HG03045 (cell line): Measurements from ENCODE around the gene ASTL.
A peak's percentile ranks its signal among the peaks of the same experiment; 100 is the strongest.
"Not testable (repeated sequence)": the region's sequence is repeated elsewhere in the genome, so short reads cannot be mapped to it uniquely, and the experiment has no call there.

Source experiments
- ATAC-seq: cut with Tn5 transposase; IDR thresholded peaks from one replicate; pipeline ENCODE4 v1.9.1; 2021; ENCODE audit warnings: mild to moderate bottlenecking, moderate library complexity; ENCODE audit not compliant: unreplicated experiment

The ASTL gene

DNA sequence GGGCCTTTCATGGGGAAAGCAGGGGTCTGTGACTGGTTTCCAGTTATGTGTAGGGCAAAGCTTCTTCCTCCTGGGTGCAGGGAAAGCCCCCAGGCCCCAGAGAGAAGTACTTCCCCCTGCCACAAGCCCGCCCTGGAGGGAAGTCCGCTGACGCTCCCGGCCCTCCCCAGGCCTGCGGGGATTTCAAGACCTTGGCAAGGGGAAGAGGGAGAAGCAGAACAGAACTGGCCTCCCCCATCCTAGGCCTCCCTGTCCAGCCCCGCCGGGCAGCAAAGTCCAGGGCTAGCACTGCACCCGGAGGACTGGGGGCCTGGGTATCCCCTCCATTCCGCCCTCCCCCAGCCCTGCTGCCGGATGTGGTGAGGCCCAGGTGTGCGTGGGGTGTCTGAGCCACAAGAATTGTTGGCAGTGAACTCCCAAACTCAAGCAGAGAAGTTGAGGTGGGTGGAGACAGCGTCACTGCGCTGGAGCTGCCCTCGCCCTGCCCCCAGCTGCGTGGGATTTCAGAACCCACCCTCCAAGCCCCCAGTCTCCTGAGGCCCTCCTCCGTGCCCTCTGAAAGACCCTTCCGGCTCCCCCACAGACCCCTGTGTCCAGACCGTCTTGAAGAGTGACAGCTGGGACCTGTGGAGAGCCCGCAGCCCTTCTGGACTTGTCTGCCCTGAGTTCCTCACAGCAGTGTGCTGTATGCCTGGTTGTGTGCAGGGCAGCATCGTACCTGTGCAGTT is 8.0 kb upstream of the ASTL start:
- peak; percentile 23 for ATAC-seq

DNA sequence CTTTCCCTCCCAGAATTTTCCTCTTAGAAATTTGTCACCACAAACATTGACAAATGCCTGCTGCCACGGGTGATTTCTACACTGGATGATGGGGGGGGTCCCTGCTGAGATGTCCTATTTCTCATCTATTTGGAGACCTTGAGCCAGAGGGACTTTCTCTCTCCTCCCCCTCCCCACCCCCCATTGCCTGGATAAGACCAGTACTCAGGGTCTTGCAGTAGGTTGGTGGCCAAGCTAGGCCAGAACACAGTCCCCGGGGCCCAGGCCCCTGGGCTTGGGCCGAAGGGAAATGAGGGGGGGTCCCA is 7.5 kb upstream of the ASTL start:
- no peak for ATAC-seq

DNA sequence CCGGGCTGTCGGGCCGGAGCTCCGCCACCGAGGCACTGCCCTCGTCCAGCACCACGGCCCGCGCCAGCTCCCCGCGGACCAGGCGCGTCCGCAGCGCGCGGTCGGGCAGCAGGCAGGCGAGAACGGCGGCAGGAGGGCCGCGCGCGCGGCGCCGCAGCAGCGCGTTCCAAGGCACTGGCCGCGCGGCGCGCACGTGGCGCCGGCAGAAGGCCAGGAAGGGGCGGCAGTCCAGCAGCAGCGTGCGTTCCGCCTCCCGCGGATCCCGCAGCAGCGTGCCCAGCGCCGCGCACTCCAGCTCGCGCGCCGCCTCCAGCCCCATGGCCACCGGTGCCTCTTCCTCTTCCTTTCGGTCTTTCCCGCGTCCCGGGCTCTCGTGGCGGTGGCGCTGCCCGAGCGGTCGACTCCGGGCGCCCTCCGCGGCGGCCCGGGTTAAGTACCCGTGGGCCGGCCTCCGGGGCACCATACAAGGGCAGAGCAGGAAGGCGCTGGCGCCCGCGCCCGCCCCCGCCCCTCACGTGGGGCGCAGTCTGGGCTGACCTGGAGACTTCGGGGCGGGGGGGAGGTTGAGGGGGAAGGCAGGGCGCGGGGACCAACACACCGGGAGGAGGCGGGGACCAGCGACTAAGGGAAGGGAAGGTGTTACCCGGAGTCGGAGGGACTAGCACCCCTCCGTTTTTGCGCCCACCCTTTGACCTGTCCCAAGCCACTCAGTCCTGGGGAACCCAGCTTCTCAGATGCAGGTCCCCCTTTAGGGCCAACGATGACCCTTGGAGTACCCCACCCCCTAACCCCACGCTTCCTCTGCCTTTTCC is 6.9 kb upstream of the ASTL start, which contains the start of gene DUSP2:
TSS of gene DUSP2 (minus strand) at position 405 of the 812 bp plus-strand sequence. CDS start at position 319, 86 bp downstream.
- peak; percentile 60 for ATAC-seq

DNA sequence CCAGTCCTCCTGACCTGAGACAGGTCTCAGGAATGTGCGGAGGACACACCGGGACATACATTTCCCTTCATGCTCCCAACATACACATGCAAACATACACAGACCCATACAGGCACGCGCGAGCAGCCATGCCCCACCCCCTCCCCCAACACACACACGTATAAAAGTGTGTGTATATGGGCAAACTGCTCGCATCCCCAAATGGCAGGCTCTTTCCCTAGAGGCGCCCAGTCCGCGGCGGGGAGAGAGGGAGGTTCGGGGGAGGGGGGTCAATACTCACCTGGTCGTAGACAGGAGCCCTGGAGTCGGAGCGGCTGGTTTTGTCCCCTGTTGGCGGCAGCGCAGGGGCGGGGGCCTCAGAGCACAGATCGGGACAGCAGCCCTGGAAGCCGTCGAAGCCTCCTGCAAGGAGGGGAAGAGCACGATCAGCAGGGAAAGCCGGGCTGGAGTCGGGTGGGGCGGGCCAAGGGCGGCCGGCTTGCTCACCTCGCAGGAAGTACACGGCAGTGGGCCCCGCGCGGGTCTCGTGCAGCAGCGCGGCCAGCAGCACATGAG is 6.3 kb upstream of the ASTL start:
- no peak for ATAC-seq

DNA sequence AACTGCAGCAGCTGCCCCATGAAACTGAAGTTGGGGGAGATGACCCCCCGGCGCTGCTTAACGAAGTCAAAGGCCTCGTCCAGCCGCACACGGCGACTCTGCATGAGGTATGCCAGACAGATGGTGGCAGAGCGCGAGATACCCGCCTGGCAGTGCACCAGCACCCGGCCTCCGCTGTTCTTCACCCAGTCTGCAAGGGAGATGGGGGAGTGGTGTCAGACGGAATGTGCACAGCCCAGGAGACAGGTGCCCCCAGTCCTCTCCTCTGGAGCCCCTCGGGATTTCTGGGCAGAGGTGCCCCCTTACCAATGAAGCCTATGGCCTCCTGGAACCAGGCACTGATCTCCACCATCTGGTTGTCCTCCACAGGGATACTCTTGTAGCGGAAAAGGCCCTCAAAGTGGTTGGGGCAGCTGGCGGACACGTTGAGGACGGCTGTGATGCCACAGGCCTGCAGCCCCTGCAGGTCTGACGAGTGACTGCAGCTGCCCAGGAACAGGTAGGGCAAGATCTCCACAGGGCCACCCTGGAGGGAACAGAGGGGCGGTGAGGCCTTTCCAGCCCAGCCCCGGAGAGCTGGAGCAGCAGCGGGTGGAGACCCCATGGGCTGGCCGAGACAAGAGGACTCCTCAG is 5.7 kb upstream of the ASTL start:
- ATAC-seq: no peak

DNA sequence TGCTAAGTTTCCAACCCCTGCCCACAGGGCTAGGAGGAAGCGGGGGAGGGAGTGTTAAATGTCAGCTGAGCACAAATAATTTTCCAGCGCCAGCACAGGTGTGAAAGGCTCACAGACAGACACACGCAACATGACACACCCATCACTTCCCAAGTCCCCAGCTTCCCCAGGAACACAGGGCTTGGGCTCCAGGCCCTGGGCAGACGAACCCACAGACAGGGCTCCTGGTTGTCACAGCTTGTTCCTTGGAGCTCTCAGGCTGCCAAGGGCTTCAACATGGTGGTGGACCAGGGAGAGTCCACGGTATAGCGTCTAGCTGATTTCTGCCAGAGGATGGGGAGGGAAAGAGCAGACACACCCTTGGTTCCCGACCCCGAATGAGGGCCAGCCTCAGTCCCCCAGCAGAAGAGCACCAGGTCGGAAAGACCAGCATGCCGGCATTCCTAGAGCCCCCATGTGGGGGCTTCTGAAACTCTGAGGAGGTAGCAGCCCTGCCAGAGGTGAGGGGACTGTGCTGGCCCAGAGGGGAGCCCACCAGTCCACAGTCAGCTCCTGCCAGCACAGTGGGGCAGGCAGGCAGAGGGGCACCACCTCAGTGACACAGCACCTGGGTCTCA is 5.0 kb upstream of the ASTL start:
- ATAC-seq: no peak

DNA sequence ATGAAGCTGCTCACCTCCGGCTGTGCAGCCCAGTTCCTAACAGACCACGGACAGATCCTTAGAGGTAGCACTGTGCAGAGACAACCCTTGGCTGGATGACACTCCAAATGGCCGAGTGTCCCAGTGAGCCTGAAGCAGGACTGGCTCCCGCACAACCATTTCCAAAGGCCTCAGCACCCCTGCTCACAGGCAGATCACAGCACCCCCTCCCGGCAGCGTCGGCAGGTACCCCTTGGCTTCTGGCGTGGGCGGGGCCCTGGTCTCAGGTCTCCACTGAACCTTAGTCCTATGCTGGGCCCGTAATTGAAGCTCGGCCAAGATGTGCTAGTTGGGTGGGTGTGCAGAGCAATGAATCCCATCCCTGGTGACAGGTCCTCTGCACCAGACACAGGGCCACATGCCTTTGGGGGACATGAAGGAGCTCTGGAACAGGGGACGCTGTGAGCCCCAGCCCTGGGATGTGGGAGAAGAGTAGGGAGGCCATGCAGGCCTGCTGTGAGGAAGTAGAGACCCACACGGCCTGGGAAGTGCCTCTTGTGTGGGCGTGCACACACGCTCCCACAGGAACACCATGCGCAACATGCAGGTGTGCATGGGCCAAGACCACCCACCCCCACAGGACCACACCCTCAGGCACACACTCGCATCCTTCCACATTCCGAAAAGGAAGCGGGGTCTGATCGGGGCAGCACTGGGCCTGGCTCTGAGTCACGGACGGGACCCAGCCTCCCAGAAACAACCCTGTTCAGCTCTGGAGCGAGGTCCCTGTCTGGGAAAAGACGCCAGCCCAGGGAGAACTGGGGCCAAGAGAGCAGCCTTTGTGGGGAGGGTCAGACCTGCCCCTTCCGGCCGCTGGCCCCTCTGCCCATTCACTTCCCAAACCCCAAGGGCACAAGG is 4.2 kb upstream of the ASTL start:
- no peak for ATAC-seq

DNA sequence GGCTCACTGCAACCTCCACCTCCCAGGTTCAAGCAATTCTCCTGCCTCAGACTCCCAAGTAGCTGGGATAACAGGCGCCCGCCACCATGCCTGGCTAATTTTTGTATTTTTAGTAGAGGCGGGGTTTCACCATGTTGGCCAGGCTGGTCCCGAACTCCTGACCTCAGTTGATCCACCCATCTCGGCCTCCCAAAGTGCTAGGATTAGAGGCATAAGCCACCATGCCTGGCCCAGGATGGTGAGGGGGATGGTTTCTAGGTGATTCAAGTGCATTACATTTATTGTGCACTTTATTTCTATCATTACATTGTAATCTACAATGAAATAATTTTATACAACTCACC is 3.3 kb upstream of the ASTL start:
- ATAC-seq: not testable (repeated sequence)

DNA sequence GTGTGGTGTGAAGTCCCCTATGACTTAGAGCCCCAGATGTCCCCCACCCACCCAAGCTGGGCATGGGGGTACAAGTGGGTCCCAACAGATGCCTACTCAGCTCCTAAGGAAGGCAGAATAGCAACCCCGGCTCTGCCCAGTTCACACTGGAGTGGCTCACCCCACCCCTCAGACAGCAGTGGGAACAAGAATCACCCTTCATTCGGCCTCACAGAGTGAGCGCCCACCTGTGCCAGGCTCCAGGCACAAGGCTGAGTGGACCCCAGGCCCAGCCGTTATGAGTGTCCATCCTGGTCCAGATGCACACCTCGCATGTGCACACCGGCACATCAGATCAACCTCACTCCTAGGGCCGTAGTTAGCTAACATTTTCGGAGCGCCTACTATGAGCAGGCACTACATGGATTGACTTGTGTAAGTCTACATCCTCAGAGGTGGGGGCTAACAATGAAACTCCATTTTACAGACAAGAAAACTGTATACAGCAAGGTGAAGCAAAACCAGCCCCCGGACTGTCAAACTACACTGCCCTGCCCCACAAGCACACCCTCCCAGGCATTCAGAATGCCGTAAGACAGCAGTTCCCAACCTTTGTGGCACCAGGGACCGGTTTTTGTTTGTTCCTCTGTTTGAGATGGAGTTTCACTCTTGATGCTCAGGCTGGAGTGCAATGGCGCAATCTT is 2.8 kb upstream of the ASTL start:
- no peak for ATAC-seq

DNA sequence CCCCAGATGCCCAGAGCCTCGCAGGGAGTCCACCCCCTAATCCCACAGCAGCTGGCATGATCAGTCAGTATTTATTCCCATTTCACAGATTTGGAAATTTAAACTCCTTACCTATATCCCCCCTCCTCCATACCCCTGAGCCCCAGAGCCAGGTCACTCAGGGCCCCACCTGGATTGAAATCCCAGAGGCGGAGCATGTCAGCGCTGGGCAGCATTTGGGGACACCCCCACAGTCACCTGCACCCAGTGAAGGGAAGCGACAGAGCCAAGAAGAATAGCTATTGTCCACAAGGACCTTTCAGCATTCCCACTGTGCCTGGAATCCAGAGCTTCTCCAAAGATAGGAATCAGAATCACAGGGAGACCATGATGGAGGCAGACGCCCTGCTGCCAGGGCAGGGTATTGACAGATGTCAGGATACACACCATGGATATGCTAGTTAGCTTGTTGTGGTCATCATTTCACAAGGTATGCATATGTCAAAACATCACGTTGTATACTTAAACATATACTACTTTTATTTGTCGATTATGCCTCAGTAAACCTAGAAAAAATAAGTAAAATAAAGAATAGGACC is 968 bp upstream of the ASTL start:
- ATAC-seq: no peak

DNA sequence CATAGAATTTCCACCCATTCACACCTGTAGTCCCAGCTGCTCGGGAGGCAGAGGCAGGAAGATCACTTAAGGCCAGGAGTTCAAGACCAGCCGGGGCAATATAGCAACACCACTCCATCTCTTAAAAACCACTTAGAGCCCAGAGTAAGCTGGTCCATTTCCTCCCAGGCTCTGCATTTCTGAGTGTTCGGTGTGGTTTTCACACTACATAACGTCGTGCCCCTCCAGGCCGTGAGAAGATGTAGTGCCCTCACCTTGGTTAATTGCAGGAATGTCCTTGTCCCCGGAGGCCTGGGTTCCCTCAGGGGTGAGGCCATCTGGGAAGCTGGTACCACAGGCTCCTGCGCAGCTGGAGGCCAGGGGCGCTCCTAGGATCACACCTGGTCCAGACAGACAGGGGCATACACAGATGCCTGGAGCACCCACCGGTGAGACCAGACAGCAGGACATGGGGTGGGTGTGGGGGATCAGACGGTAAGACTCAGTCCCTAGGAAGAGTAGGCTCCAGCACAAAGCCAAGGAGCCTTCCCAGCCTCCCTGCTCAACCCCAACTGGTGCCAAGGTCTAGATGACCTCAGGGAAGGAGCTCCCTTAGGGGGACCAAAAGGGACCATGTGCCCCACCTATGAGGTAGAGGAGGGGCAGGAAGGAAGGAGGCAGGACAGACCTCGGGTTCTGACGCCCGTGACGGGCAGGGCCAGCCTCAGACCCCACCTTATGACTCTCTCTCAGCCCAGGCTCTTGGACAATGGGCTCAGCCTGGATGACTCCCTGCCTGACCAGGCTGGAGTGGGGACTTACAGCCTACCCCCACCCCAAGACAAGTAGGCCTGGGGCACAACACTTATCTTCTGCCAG is 752 bp downstream of the ASTL start:
- no peak for ATAC-seq

DNA sequence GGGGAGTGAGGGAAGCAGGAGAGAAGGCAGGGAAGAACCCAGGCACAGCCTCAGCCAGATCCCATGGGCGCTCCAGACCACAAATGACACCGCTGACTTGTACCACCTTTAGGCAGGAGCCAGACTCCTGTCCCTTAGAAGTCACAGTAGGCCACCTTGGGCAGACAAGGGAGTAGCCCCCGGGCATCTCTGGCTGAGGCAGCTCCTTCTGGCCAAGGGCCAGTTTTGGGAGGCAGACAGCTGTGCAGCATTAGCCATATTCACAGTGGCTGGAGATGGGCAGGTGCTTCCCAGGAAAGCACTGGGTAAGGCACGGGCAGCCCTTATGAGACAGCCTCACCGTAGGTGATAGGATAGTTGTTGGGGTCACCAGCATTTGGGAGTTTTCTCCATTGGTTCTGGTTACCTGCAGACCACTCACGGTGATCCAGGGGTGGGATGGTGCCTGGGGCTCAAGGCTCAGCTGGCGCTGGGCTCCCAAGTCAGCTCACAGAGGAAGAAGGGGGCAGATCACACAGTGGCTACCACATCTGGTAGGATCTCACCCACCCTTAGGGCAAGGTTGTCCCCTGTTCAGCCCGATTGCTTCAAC is 2.1 kb downstream of the ASTL start:
- no peak for ATAC-seq

DNA sequence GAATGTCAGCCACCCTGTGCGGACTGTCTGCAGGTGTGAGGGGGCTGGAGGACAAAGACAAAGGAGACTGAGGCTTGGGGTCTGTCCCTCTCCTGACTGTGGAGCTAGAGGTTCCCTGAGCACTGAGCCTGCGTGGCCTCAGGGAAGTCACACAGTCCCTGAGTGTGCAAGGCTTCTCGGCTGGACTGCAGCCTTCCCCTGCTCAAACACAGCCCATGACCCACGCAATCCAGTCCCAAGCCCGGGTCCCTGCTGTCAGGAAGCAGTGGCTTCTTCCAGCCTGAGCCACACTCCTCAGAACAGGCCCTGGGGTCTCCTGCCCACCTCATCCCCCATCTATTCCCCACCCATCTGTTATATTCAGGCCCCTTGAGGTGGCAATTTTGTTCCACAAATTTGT is 2.7 kb downstream of the ASTL start:
- no peak for ATAC-seq

DNA sequence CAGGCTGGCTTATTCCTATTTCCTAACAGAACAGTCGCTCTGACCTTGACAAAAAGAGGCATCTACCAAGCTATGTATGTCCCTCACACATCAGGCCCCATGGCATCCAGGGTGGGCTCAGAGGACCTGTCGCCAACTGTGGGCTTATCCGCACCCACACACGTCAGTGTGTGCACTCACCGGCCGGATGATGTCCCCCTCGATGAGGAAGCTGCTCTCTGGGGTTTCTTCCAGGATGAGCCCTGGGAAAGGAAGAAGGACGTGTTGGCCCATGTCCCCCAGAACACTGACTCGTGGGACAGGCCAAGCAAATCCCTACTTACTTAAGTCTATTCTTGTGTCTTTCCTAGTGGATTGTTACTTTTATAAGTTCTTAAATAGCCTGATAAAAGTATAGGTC is 3.1 kb downstream of the ASTL start:
- ATAC-seq: no peak

DNA sequence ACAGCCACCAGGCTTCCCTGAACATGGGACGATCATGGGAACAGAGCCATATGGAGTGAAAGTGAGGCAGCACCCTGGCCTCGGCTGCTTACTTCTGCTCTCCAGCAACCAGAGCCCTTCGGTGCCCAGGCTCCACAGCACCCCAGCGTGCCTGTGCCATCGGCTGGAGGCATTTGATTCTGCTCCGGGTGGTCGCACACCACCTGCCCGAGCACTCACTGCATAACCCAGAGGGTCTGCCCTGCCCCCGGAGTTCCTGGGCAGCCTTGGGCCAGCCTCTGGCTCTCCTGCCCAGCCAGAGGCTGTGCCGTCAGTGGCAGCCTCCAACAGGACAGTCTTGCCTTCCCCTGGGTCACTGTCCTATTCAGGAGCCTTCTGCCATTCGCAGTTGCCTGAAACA is 3.9 kb downstream of the ASTL start:
- no peak for ATAC-seq

DNA sequence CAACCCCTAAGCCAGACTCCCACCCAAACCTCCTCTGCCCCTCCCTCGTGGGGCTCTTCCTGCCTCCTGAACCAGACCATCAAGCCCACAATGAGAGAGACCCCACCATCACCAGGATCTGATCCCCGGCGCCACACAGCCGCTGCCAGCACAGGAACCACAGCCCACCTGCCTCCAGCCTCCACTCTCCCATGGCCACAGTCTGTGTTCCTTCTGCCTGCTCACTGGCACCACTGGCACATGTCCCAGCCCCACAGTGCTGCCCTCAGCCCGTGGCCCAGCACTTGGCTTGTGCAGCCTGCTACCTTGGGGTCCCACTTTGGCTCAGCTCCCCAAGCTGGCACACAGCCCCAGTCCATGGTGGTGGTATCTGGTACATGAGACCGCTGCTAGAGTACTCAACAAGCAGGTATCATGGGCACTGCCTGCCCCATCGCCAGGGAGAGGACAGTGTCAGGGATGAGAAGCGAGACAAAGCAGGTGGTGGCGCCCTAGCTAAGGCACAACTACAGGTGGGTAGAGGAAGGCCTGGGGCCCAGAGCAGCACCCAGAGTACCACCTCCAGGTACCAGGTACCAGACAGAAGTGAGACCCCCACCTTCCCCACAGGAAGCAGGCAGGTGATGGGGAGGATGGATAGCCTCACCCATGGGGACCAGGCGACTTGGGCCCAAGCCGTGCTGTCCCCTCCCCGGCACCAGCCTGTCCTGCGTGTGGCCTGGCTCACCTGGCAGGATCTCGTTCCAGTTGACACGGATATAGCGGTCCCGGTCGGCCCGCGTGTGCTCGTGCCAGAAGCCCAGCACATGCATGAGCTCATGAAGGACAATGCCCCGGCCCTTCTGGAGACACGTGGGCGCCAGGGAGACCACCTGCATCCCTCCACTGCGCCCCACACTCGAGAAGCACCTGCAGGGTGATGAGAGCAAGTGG is 6.2 kb downstream of the ASTL start:
- ATAC-seq: no peak

DNA sequence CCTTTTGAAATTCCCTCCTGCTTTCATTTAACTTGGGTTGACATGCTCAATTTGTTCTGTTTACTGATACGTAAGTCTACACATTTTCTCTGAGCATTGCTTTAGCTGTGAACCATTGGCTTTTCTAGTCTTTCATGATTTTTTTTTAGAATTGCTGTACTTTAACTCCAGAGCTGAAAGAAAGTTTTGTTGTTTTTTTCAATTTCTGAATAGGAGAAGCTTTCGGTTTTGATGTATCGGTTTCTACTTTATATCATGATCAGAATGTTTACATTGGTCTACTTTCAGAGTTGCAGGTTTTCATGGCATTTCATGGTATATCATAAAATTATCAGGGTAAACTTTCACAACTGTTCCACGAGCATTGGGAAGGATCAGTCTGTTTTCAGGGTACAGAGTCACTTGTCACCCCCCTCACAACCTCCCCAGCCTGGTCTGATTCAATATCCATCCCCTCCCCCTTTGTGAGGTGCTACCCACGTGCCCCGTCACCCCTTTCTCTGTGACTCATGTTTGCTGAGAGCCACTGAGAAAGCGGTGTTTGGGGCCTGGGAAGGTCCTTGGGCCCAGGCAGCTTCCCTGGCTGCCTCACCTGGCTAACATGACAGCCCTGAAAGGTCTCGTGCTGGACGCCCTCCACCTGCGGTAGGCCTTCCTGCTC is 7.0 kb downstream of the ASTL start:
- no peak for ATAC-seq
